ENCODE measurements around the gene CENPX. TPM values are rescaled to one million over a fixed set of nuclear protein-coding genes. Genes with fewer than 3 reads are reported as not detected.

Gene CENPX
- total RNA-seq, 2 donors from 2014 or later, result 36.5 to 47.6 TPM

GRCh38 chr17:82060001-82060380 lies 37.3 kb upstream of the CENPX start:
- no peak for DNase-seq (ENCODE audit: low spot score)
- no peak overlapping the region for H3K27ac ChIP-seq
- TF ChIP-seq CTCF (IDR thresholded peaks at IDR 0.05), result no peak

GRCh38 chr17:82059272-82060000 lies 36.8 kb upstream of the CENPX start:
- peaks cover 0 to 14% of the 10 kb centered on the region in 2 donors for H3K4me1 ChIP-seq
- H3K27me3 ChIP-seq, result no peaks in the 10 kb centered on the region
- peaks cover 63% of the 10 kb centered on the region for H3K36me3 ChIP-seq
- no peaks in the 10 kb centered on the region for H3K9me3 ChIP-seq
- H3K27ac ChIP-seq, result no peak overlapping the region
- no peak for TF ChIP-seq CTCF (IDR thresholded peaks at IDR 0.05)
- no peak overlapping the region for H3K4me3 ChIP-seq
- no peak for DNase-seq (ENCODE audit: low spot score)

More at GRCh38 chr17:82060001-82060380, 37.3 kb upstream of the CENPX start:
- Histone ChIP-seq H3K4me3 (no peak overlapping the region), H3K27me3 (no peaks in the 10 kb centered on the region), H3K9me3 (no peaks in the 10 kb centered on the region), H3K36me3 (peaks cover 57% of the 10 kb centered on the region), H3K4me1 (peaks cover 0 to 19% of the 10 kb centered on the region in 2 donors)

- no peak overlapping the region for H3K27ac ChIP-seq
- H3K4me3 ChIP-seq, result no peak overlapping the region
- no peaks in the 10 kb centered on the region for H3K9me3 ChIP-seq
- peaks cover 69% of the 10 kb centered on the region for H3K36me3 ChIP-seq
- no peaks in the 10 kb centered on the region for H3K27me3 ChIP-seq
- TF ChIP-seq CTCF (IDR thresholded peaks at IDR 0.05), result no peak
- H3K4me1 ChIP-seq, result peaks cover 0 to 8% of the 10 kb centered on the region in 2 donors
- no peak for DNase-seq (ENCODE audit: low spot score)
Observed at GRCh38 chr17:82058855-82059249, 36.2 kb upstream of the CENPX start.

GRCh38 chr17:82058230-82058854 lies 35.7 kb upstream of the CENPX start:
- Histone ChIP-seq H3K36me3 (peaks cover 73% of the 10 kb centered on the region), H3K4me3 (no peak overlapping the region), H3K27ac (no peak overlapping the region), H3K27me3 (no peaks in the 10 kb centered on the region), H3K9me3 (no peaks in the 10 kb centered on the region), H3K4me1 (peaks cover 0 to 6% of the 10 kb centered on the region in 2 donors)
- no peak for TF ChIP-seq CTCF (IDR thresholded peaks at IDR 0.05)
- DNase-seq (ENCODE audit: low spot score), result no peak

GRCh38 chr17:82056729-82057621 lies 34.3 kb upstream of the CENPX start:
- no peak overlapping the region for H3K4me3 ChIP-seq
- DNase-seq (ENCODE audit: low spot score), result no peak
- H3K9me3 ChIP-seq, result no peaks in the 10 kb centered on the region
- peaks cover 73% of the 10 kb centered on the region for H3K36me3 ChIP-seq
- no peaks in the 10 kb centered on the region for H3K27me3 ChIP-seq
- no peak overlapping the region for H3K27ac ChIP-seq
- TF ChIP-seq CTCF (IDR thresholded peaks at IDR 0.05), result no peak
- peaks cover 0 to 16% of the 10 kb centered on the region in 2 donors for H3K4me1 ChIP-seq
